ENCODE measurements around the gene GNG7.

The GNG7 gene

DNA sequence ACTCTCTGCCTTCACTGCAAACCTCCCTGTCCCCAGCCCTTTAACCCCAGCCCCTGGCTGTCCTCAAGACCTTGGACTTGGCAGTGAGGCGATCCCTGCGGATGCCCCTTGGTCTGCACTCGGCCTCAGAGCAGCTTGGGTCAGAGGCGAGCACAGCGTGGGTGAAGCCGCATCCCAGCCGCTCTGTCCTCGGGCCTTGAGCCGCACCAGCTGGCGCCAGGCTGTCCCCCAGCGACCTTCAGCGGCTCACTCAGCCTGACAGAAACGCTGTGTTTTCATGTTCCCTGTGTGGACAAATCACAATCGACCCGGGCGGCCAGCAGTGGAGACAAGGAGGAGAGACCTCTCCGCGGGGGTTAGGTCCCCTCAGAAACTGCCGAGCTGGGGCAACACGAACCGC, 52.0 kb downstream of the GNG7 start:
- no peak overlapping the region for H3K9ac ChIP-seq (ENCODE audit: low read length)
- H3K27me3 ChIP-seq (ENCODE audit: low read depth, low read length), result peaks cover 13% of the 10 kb centered on the region
- no peak for TF ChIP-seq EZH2phosphoT487 (IDR thresholded peaks at IDR 0.05; ENCODE audit: low read depth)
- H3K36me3 ChIP-seq (replicated peaks; ENCODE audit: low read depth, low read length), result no peaks in the 10 kb centered on the region
- H3K79me2 ChIP-seq (ENCODE audit: low read length), result no peaks in the 10 kb centered on the region
- H3K4me1 ChIP-seq (ENCODE audit: low read length), result peaks cover 7% of the 10 kb centered on the region
- H3K27ac ChIP-seq (ENCODE audit: low read length), result no peak overlapping the region
- H3K4me3 ChIP-seq (ENCODE audit: low read length), result no peak overlapping the region
- H3K9me3 ChIP-seq (ENCODE audit: insufficient read depth, low read length), result no peaks in the 10 kb centered on the region
- no peak overlapping the region for H2AFZ ChIP-seq (ENCODE audit: low read depth, low read length)
- no peak overlapping the region for H3K4me2 ChIP-seq (ENCODE audit: low read length)
- no peaks in the 10 kb centered on the region for H4K20me1 ChIP-seq (ENCODE audit: insufficient read depth, low read length)

DNA sequence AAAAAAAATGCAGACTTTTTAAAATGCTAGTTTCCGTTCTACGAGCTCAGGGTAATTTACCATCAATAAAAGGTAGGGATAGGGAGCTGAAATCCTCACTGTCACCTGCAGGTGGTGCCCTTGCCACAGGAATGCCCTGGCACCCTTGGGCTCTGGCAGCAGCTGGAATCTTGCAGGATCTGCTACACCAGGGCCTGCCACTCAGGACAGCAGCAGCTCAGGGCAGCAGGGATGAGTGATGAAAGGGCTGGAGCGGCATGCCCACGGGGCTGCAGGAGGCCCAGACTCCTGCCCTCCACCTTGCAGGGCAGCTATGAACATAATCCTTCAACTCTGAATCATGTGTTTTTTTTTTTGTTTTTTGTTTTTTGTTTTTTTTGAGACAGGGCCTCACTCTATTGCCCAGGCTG, 54.0 kb downstream of the GNG7 start:
- peaks cover 23% of the 10 kb centered on the region for H3K27me3 ChIP-seq (ENCODE audit: low read depth, low read length)
- H3K79me2 ChIP-seq (ENCODE audit: low read length), result no peaks in the 10 kb centered on the region
- H3K4me3 ChIP-seq (ENCODE audit: low read length), result no peak overlapping the region
- no peak overlapping the region for H3K9ac ChIP-seq (ENCODE audit: low read length)
- H3K4me2 ChIP-seq (ENCODE audit: low read length), result no peak overlapping the region
- no peaks in the 10 kb centered on the region for H3K9me3 ChIP-seq (ENCODE audit: insufficient read depth, low read length)
- H3K27ac ChIP-seq (ENCODE audit: low read length), result no peak overlapping the region
- peaks cover 16% of the 10 kb centered on the region for H3K4me1 ChIP-seq (ENCODE audit: low read length)
- H2AFZ ChIP-seq (ENCODE audit: low read depth, low read length), result no peak overlapping the region
- TF ChIP-seq, protein P1, sequence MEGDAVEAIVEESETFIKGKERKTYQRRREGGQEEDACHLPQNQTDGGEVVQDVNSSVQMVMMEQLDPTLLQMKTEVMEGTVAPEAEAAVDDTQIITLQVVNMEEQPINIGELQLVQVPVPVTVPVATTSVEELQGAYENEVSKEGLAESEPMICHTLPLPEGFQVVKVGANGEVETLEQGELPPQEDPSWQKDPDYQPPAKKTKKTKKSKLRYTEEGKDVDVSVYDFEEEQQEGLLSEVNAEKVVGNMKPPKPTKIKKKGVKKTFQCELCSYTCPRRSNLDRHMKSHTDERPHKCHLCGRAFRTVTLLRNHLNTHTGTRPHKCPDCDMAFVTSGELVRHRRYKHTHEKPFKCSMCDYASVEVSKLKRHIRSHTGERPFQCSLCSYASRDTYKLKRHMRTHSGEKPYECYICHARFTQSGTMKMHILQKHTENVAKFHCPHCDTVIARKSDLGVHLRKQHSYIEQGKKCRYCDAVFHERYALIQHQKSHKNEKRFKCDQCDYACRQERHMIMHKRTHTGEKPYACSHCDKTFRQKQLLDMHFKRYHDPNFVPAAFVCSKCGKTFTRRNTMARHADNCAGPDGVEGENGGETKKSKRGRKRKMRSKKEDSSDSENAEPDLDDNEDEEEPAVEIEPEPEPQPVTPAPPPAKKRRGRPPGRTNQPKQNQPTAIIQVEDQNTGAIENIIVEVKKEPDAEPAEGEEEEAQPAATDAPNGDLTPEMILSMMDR (IDR thresholded peaks at IDR 0.05; ENCODE audit: low read depth, low read length), result peak; percentile 98
- TF ChIP-seq EZH2phosphoT487 (IDR thresholded peaks at IDR 0.05; ENCODE audit: low read depth), result no peak
- no peaks in the 10 kb centered on the region for H4K20me1 ChIP-seq (ENCODE audit: insufficient read depth, low read length)
- no peaks in the 10 kb centered on the region for H3K36me3 ChIP-seq (replicated peaks; ENCODE audit: low read depth, low read length)

DNA sequence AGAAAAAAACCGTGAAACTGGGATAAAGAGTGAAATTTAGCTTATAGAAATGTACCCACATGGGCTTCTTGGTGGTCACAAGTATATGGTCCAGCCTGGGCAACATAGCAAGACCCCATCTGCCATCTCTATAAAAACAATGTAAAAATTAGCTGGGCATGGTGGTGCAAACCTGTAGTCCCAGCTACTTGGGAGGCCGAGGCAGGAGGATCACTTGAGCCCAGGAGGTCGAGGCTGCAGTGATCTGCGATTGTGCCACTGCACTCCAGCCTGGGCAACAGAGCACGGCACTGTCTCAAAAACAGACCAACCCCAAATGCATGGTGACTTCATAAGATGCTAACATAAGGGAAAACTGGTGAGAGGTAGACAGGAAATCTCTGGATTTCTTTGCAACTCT, 54.4 kb downstream of the GNG7 start:
- Histone ChIP-seq H4K20me1 (ENCODE audit: insufficient read depth, low read length) (no peaks in the 10 kb centered on the region), H3K27me3 (ENCODE audit: low read depth, low read length) (peaks cover 23% of the 10 kb centered on the region), H3K9me3 (ENCODE audit: insufficient read depth, low read length) (no peaks in the 10 kb centered on the region), H3K4me1 (ENCODE audit: low read length) (peaks cover 16% of the 10 kb centered on the region), H3K79me2 (ENCODE audit: low read length) (no peaks in the 10 kb centered on the region), H3K27ac (ENCODE audit: low read length) (no peak overlapping the region), H3K4me3 (ENCODE audit: low read length) (no peak overlapping the region), H3K4me2 (ENCODE audit: low read length) (no peak overlapping the region), H3K36me3 (replicated peaks; ENCODE audit: low read depth, low read length) (no peaks in the 10 kb centered on the region), H3K9ac (ENCODE audit: low read length) (no peak overlapping the region), H2AFZ (ENCODE audit: low read depth, low read length) (no peak overlapping the region)
- TF ChIP-seq, protein P1 (IDR thresholded peaks at IDR 0.05; ENCODE audit: low read depth, low read length), result no peak
- TF ChIP-seq EZH2phosphoT487 (IDR thresholded peaks at IDR 0.05; ENCODE audit: low read depth), result no peak

DNA sequence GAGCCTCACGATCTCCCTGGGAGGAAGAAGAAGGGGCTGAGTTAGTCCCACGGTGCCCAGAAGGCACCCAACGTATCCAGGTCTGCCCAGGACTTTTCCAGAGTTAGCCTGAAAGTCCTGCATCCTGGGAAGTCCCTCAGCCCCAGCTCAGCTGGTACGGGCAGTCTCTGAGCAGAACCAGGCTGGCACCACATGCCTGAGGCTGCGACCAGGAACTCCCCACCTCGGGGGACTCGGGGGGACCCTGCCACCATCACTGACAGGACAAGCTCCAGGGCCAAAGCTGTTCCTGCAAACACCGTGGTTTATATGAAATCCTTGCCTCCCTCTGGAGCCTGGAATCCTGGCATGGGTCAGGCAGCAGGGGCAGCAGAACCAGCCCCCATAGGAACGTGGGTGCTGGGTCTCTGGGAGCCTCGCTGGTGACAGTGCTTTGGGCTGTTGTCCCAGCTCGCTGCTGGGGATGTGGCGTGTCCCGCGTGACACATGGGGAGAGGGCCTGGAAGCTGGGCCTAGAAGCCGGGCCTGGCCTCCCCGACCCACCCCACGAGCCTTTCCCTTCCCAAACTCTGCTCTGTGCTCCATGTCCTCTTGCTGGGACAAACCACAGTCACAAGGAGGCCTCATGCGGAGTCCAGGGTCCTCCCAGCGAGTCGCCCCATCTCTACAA, 55.5 kb downstream of the GNG7 start:
- Histone ChIP-seq H3K4me2 (ENCODE audit: low read length) (no peak overlapping the region), H3K4me3 (ENCODE audit: low read length) (no peak overlapping the region), H3K9me3 (ENCODE audit: insufficient read depth, low read length) (no peaks in the 10 kb centered on the region), H3K36me3 (replicated peaks; ENCODE audit: low read depth, low read length) (no peaks in the 10 kb centered on the region), H3K27ac (ENCODE audit: low read length) (no peak overlapping the region), H2AFZ (ENCODE audit: low read depth, low read length) (no peak overlapping the region), H3K79me2 (ENCODE audit: low read length) (no peaks in the 10 kb centered on the region), H3K9ac (ENCODE audit: low read length) (no peak overlapping the region), H4K20me1 (ENCODE audit: insufficient read depth, low read length) (no peaks in the 10 kb centered on the region), H3K4me1 (ENCODE audit: low read length) (peaks cover 13% of the 10 kb centered on the region), H3K27me3 (ENCODE audit: low read depth, low read length) (peaks cover 23% of the 10 kb centered on the region)
- TF ChIP-seq EZH2phosphoT487 (IDR thresholded peaks at IDR 0.05; ENCODE audit: low read depth), result no peak
- TF ChIP-seq, protein P1 (IDR thresholded peaks at IDR 0.05; ENCODE audit: low read depth, low read length), result no peak
